GM12878 (cell line): ENCODE data around the gene BMI1. TPM values are rescaled to one million over a fixed set of nuclear protein-coding genes. Genes with fewer than 3 reads are reported as not detected.
A peak's percentile ranks its signal among the peaks of the same experiment; 100 is the strongest.

Experiments used
- ATAC-seq: fragments of 200-7000 bp; cut with Tn5 transposase; 3 replicates; pipeline ENCODE4 v1.9.1; 2020; ENCODE audit warnings: mild to moderate bottlenecking, moderate library complexity
- BruUV-seq: library from RNA; stranded (reverse); fragments of 400-500 nt; replicated peaks from 2 replicates; lab custom pipeline; 2021; lab: Mats Ljungman, UMichigan
- CTCF ChIA-PET: fragments of 300-600 bp; sonication (Branson Sonifier 250); formaldehyde crosslinking; extraction: SDS; loops from one replicate; lab custom pipeline; 2021; ENCODE audit warnings: inconsistent platforms; lab: Yijun Ruan, JAX
- POLR2A ChIA-PET: fragments of 350-600 bp; formaldehyde crosslinking; extraction: SDS; loops from one replicate; lab custom pipeline; 2021; ENCODE audit warnings: inconsistent platforms; lab: Charles Lee
- RAD21 ChIA-PET: fragments of 300-600 bp; sonication (Branson Sonifier 250); formaldehyde crosslinking; loops from one replicate; lab custom pipeline; 2023; ENCODE audit warnings: antibody characterized with exemption; ENCODE audit not compliant: unreplicated experiment; lab: Charles Lee
- SMC1A ChIA-PET: fragments of 300-600 bp; sonication (Branson Sonifier 250); formaldehyde crosslinking; loops from one replicate; lab custom pipeline; 2023; ENCODE audit not compliant: unreplicated experiment, uncharacterized antibody; lab: Charles Lee
- DNase-seq: peaks from one replicate; pipeline ENCODE4 v3.0.0-alpha.2; 2011; ENCODE audit warnings: low read depth, low spot score
- FAIRE-seq: peaks from 3 replicates; lab custom pipeline; 2011; peaks lifted over from hg19 to GRCh38; lab: Jason Lieb, UNC
- H2AFZ ChIP-seq: 2 replicates; pipeline ENCODE4 v1.6.0; 2011; ENCODE audit warnings: low read depth, low read length, control low read depth; ENCODE audit not compliant: control insufficient read depth
- H3K27ac ChIP-seq: 2 replicates; pipeline ENCODE4 v1.5.1; 2011; ENCODE audit warnings: control low read depth; ENCODE audit not compliant: control insufficient read depth, insufficient read depth
- H3K27me3 ChIP-seq, 2 experiments: replicated peaks in 1 of 2; 2 replicates each; pipeline versions ENCODE4 v1.6.0 to v1.6.1; 2011; ENCODE audit warnings: low read length in 1 of 2; ENCODE audit not compliant: control insufficient read depth in 2 of 2, insufficient read depth in 2 of 2
- H3K36me3 ChIP-seq, 2 experiments: 2 replicates each; pipeline ENCODE4 v1.5.1; 2011; ENCODE audit warnings: low read length in 1 of 2; ENCODE audit not compliant: control insufficient read depth in 2 of 2, insufficient read depth in 2 of 2
- H3K4me1 ChIP-seq: 2 replicates; pipeline ENCODE4 v1.6.1; 2011; ENCODE audit warnings: mild to moderate bottlenecking, low read length, moderate library complexity, mixed read lengths; ENCODE audit not compliant: control insufficient read depth, insufficient read depth
- H3K4me2 ChIP-seq: 2 replicates; pipeline ENCODE4 v1.6.0; 2011; ENCODE audit warnings: control low read depth; ENCODE audit not compliant: control insufficient read depth, insufficient read depth
- H3K4me3 ChIP-seq: fragments of 200-600 bp; sonication (generic); 2 replicates; pipeline ENCODE4 v1.5.1; 2016
- H3K79me2 ChIP-seq: 2 replicates; pipeline ENCODE4 v1.6.0; 2011; ENCODE audit warnings: low read length; ENCODE audit not compliant: control insufficient read depth, insufficient read depth
- H3K9ac ChIP-seq: 2 replicates; pipeline ENCODE4 v1.8.0; 2011; ENCODE audit warnings: low read length, control low read depth, mixed read lengths; ENCODE audit not compliant: control insufficient read depth, insufficient read depth
- H3K9me3 ChIP-seq: replicated peaks from 3 replicates; pipeline ENCODE4 v1.5.1; 2011; ENCODE audit warnings: mild to moderate bottlenecking, low read length; ENCODE audit not compliant: control insufficient read depth, insufficient read depth
- H4K20me1 ChIP-seq: 2 replicates; pipeline ENCODE4 v1.6.0; 2011; ENCODE audit not compliant: control insufficient read depth, insufficient read depth
- BHLHE40 ChIP-seq, 2 experiments: fragments of 450-650 bp in 1 of 2; IDR thresholded peaks; 2 replicates each; pipeline ENCODE4 v1.6.1; 2011 to 2017; ENCODE audit warnings: low read depth in 2 of 2, borderline replicate concordance in 1 of 2, improper control_type of control experiment in 1 of 2, low read length in 1 of 2, mild to moderate bottlenecking in 1 of 2
- CBX3 ChIP-seq: fragments of 200-600 bp; sonication (generic); IDR thresholded peaks from 2 replicates; pipeline ENCODE4 v1.6.1; 2016; ENCODE audit warnings: low read depth, borderline replicate concordance
- CHD2 ChIP-seq: IDR thresholded peaks from 2 replicates; pipeline ENCODE4 v1.6.1; 2011; ENCODE audit warnings: low read depth, low read length, improper control_type of control experiment, borderline replicate concordance
- DPF2 ChIP-seq: fragments of 450-650 bp; IDR thresholded peaks from 2 replicates; pipeline ENCODE4 v1.6.1; 2017; ENCODE audit warnings: mild to moderate bottlenecking
- EGR1 ChIP-seq, 2 experiments: IDR thresholded peaks; 1 replicate in 1 of 2; 2 replicates in 1 of 2; pipeline ENCODE4 v1.6.1; 2011 to 2012; ENCODE audit warnings: low read depth in 2 of 2, low read length in 2 of 2, borderline replicate concordance in 1 of 2, mild to moderate bottlenecking in 1 of 2, moderate library complexity in 1 of 2
- ESRRA ChIP-seq: IDR thresholded peaks from 2 replicates; pipeline ENCODE4 v1.6.1; 2012; ENCODE audit warnings: mild to moderate bottlenecking, low read length, improper control_type of control experiment
- ETV6 ChIP-seq, 2 experiments: fragments of 450-650 bp in 1 of 2; IDR thresholded peaks in 1 of 2; conservative IDR thresholded peaks in 1 of 2; 2 replicates each; pipeline ENCODE4 v1.6.1; 2014; ENCODE audit warnings: antibody characterized with exemption in 1 of 2, borderline replicate concordance in 1 of 2, low read depth in 1 of 2, mild to moderate bottlenecking in 1 of 2, moderate library complexity in 1 of 2
- FOXM1 ChIP-seq: IDR thresholded peaks from 2 replicates; pipeline ENCODE4 v1.6.1; 2012; ENCODE audit warnings: low read depth, mild to moderate bottlenecking, inconsistent platforms, low read length, moderate library complexity
- HDAC2 ChIP-seq: fragments of 200-600 bp; sonication (generic); IDR thresholded peaks from 2 replicates; pipeline ENCODE4 v1.6.1; 2017
- MEF2A ChIP-seq: IDR thresholded peaks from 2 replicates; pipeline ENCODE4 v1.6.1; 2011; ENCODE audit warnings: low read depth, mild to moderate bottlenecking, low read length, moderate library complexity; ENCODE audit not compliant: insufficient read depth
- MLLT1 ChIP-seq: fragments of 450-650 bp; IDR thresholded peaks from 2 replicates; pipeline ENCODE4 v1.6.1; 2016; ENCODE audit warnings: mild to moderate bottlenecking
- MTA2 ChIP-seq: fragments of 450-650 bp; IDR thresholded peaks from 2 replicates; pipeline ENCODE4 v1.6.1; 2016; ENCODE audit warnings: low read depth, mild to moderate bottlenecking, moderate library complexity
- NBN ChIP-seq: fragments of 450-650 bp; IDR thresholded peaks from 2 replicates; pipeline ENCODE4 v1.6.1; 2016
- NR2F1 ChIP-seq: fragments of 450-650 bp; conservative IDR thresholded peaks from 2 replicates; pipeline ENCODE4 v1.6.1; 2017; ENCODE audit warnings: mild to moderate bottlenecking
- RELB ChIP-seq: fragments of 450-650 bp; IDR thresholded peaks from 2 replicates; pipeline ENCODE4 v1.6.1; 2017; ENCODE audit warnings: low read depth, mild to moderate bottlenecking, moderate library complexity
- SP1 ChIP-seq: IDR thresholded peaks from one replicate; pipeline ENCODE4 v1.6.1; 2011; ENCODE audit warnings: low read depth, low read length
- SPI1 ChIP-seq: IDR thresholded peaks from 2 replicates; pipeline ENCODE4 v1.6.1; 2011; ENCODE audit warnings: low read depth, mild to moderate bottlenecking, low read length, moderate library complexity, borderline replicate concordance; ENCODE audit not compliant: insufficient read depth
- ZBED1 ChIP-seq: IDR thresholded peaks from 2 replicates; pipeline ENCODE4 v1.6.1; 2016; ENCODE audit warnings: borderline replicate concordance
- ZNF24 ChIP-seq: fragments of 450-650 bp; IDR thresholded peaks from 2 replicates; pipeline ENCODE4 v1.6.1; 2017; ENCODE audit warnings: antibody characterized with exemption, mild to moderate bottlenecking
- WGBS: methylation state at CpG from one replicate; pipeline ENCODE4 v1.1.6; 2016; ENCODE audit warnings: low lambda C conversion rate; ENCODE audit not compliant: insufficient replicate concordance, insufficient coverage; ENCODE audit errors: missing lambda C conversion rate; 5-methylcytosine and 5-hydroxymethylcytosine counted together
- in situ Hi-C: fragments of 300-500 bp; cut with MboI; formaldehyde crosslinking; loops from 9 replicates; pipeline ENCODE4 v1.14.3; 2018; ENCODE audit warnings: mixed read lengths
- intact Hi-C: fragments of 100-400 bp; cut with micrococcal nuclease; formaldehyde crosslinking; loops from one replicate; pipeline ENCODE4 v1.14.2; 2022; ENCODE audit not compliant: unreplicated experiment
- polyA plus RNA-seq, 11 experiments: library from polyadenylated mRNA; depleted of rRNA in 4 of 11; unstranded in 6 of 11; stranded (reverse) in 5 of 11; fragments of >200 nt; fragmentation: Nextera tagmentation in 4 of 11; fragmentation: Illumina TruSeq in 1 of 11; extraction: Ambion mirVana in 4 of 11; extraction: Trizol in 1 of 11; gene quantifications; 1 replicate in 1 of 11; 2 replicates in 10 of 11; pipeline versions ENCODE4 v1.2.1 to v1.2.3, GENCODE V29; 2011 to 2016; ENCODE audit warnings: inconsistent platforms in 2 of 11, missing spikeins in 2 of 11, low read depth in 1 of 11
- total RNA-seq, 4 experiments: library from RNA; depleted of rRNA in 3 of 4; stranded (reverse); fragments of >200 nt in 3 of 4; fragmentation: Illumina TruSeq in 1 of 4; extraction: Trizol in 1 of 4; gene quantifications; 2 replicates each; pipeline versions ENCODE4 v1.2.1 to v1.2.3, GENCODE V29; 2013 to 2021
- TF ChIP-seq, protein P1 (sequence below), 3 experiments: IDR thresholded peaks in 2 of 3; conservative IDR thresholded peaks in 1 of 3; 2 replicates each; pipeline ENCODE4 v1.5.1; 2011; ENCODE audit warnings: low read depth in 3 of 3, low read length in 3 of 3, mild to moderate bottlenecking in 3 of 3, control low read depth in 2 of 3, moderate library complexity in 2 of 3, inconsistent platforms in 1 of 3, mixed read lengths in 1 of 3; ENCODE audit not compliant: control insufficient read depth in 2 of 3, insufficient read depth in 1 of 3; ENCODE audit errors: extremely low read depth in 1 of 3

BMI1 gene
- total and polyA plus RNA-seq, 10 of the 15 experiments (the other 5 are each of a cell fraction or from before 2014, with no cell fraction given), result 8.0 to 49.7 (median 25.8) TPM

DNA sequence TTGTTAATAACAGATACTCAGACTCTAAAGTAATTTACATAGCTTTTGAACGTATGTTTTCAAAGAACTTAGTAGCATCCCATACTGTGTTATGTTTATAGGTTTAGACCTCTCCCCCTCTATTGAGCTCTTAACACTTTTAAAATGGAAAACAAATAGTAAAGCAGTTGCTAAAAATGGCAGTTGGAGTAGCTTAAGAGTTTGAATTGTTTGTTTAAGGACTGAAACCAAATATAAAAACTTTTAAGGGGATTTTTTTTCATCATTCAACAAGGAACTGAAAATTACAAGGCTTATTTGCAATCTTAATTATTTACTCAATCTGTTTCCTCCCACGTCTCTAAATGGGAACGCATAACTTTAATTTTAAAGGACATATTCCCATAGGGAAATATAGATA is 22.8 kb downstream of the BMI1 start:
- no peaks in the 10 kb centered on the region for H4K20me1 ChIP-seq
- peaks cover 16% of the 10 kb centered on the region for H3K4me1 ChIP-seq
- no peaks in the 10 kb centered on the region for H3K79me2 ChIP-seq
- WGBS, result 3% methylated on average over 3 of the region's 3 CpGs
- H3K36me3 ChIP-seq, result no peaks in the 10 kb centered on the region
- DNase-seq (no peak), ATAC-seq (peak; percentile 8), FAIRE-seq (no peak)
- intact Hi-C loops (loop anchor here (5.0 kb wide), 1 partner anchor 379 kb away; no protein-coding TSS in a partner anchor), in situ Hi-C loops (no loop called here)
- H2AFZ ChIP-seq, result no peak overlapping the region
- no peak overlapping the region for H3K9ac ChIP-seq
- RAD21 ChIA-PET, result interaction anchor here (0.6 to 3.7 kb wide), 9 partner anchors 19 to 390 kb away, joined by 3 to 16 read pairs (median 4); partner anchors contain the start of gene COMMD3
- no TSS peak for BruUV-seq
- H3K27ac ChIP-seq, result no peak overlapping the region
- no peak overlapping the region for H3K4me3 ChIP-seq
- H3K27me3 ChIP-seq, result peaks cover 5 to 17% of the 10 kb centered on the region in 2 experiments
- POLR2A ChIA-PET, result interaction anchor here (0.9 kb wide), 1 partner anchor 35 kb away, joined by 5 read pairs; no protein-coding TSS in a partner anchor
- H3K9me3 ChIP-seq, result peaks cover 4% of the 10 kb centered on the region; the same call in 1 of the 3 replicates
- SMC1A ChIA-PET, result interaction anchor here (0.7 to 2.0 kb wide), 12 partner anchors 12 to 142 kb away, joined by 3 to 9 read pairs (median 4); partner anchors contain the start of gene COMMD3
- CTCF ChIA-PET, result interaction anchor here (1.0 kb wide), 1 partner anchor 21 kb away, joined by 3 read pairs; no protein-coding TSS in a partner anchor
- H3K4me2 ChIP-seq, result peak overlapping the region; percentile 13; the same call in 1 of the 2 replicates
- no peak for TF ChIP-seq EGR1 (IDR thresholded peaks at IDR 0.05; ENCODE audit: borderline replicate concordance in 1 of 2, low read depth in 2 of 2, low read length in 2 of 2)
- TF ChIP-seq HDAC2, result no peak
- TF ChIP-seq CBX3, result no peak
- no peak for TF ChIP-seq ETV6 (conservative IDR thresholded peaks at IDR 0.05 in 1 of 2, IDR thresholded peaks at IDR 0.05 in 1 of 2; ENCODE audit: borderline replicate concordance in 1 of 2, low read depth in 1 of 2)
- no peak for TF ChIP-seq ZNF24
- TF ChIP-seq ESRRA, result no peak
- TF ChIP-seq MTA2, result peak; percentile 55; the same call in 1 of the 2 replicates
- TF ChIP-seq CHD2, result no peak
- no peak for TF ChIP-seq NR2F1
- TF ChIP-seq MEF2A, result peak; percentile 67; the same call in 1 of the 2 replicates
- TF ChIP-seq MLLT1, result no peak
- 0 out of 2 replicates have a peak, but pooled peaks have one; percentile 37 for TF ChIP-seq RELB
- TF ChIP-seq FOXM1, result no peak
- TF ChIP-seq DPF2, result 0 out of 2 replicates have a peak, but pooled peaks have one; percentile 22
- TF ChIP-seq SP1, result no peak
- no peak for TF ChIP-seq NBN
- TF ChIP-seq, protein P1, sequence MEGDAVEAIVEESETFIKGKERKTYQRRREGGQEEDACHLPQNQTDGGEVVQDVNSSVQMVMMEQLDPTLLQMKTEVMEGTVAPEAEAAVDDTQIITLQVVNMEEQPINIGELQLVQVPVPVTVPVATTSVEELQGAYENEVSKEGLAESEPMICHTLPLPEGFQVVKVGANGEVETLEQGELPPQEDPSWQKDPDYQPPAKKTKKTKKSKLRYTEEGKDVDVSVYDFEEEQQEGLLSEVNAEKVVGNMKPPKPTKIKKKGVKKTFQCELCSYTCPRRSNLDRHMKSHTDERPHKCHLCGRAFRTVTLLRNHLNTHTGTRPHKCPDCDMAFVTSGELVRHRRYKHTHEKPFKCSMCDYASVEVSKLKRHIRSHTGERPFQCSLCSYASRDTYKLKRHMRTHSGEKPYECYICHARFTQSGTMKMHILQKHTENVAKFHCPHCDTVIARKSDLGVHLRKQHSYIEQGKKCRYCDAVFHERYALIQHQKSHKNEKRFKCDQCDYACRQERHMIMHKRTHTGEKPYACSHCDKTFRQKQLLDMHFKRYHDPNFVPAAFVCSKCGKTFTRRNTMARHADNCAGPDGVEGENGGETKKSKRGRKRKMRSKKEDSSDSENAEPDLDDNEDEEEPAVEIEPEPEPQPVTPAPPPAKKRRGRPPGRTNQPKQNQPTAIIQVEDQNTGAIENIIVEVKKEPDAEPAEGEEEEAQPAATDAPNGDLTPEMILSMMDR (IDR thresholded peaks at IDR 0.05 in 2 of 3, conservative IDR thresholded peaks at IDR 0.05 in 1 of 3; ENCODE audit: control insufficient read depth in 2 of 3, extremely low read depth in 1 of 3, insufficient read depth in 1 of 3, low read depth in 3 of 3, low read length in 3 of 3), result no peak
- TF ChIP-seq SPI1, result peak; percentile 48; the same call in 1 of the 2 replicates
- no peak for TF ChIP-seq ZBED1
- TF ChIP-seq BHLHE40 (IDR thresholded peaks at IDR 0.05; ENCODE audit: borderline replicate concordance in 1 of 2, low read depth in 2 of 2, low read length in 1 of 2), result no peak
